LHCN-M2 (cell line): ENCODE measurements around the gene TBC1D22A. TPM values are rescaled to one million over a fixed set of nuclear protein-coding genes. Genes with fewer than 3 reads are reported as not detected.
"Not testable (repeated sequence)": the region's sequence is repeated elsewhere in the genome, so short reads cannot be mapped to it uniquely, and the experiment has no call there.

Experiments used
- DNase-seq: peaks from one replicate; pipeline ENCODE4 v3.0.0-alpha.2; 2012; ENCODE audit warnings: low read depth
- polyA plus RNA-seq: library from polyadenylated mRNA; unstranded; fragments of >200 nt; gene quantifications from one replicate; pipeline ENCODE4 v1.2.1, GENCODE V29; 2012; ENCODE audit warnings: missing spikeins
- total RNA-seq: library from RNA; depleted of rRNA; stranded (reverse); fragments of >200 nt; gene quantifications from 2 replicates; pipeline ENCODE4 v1.2.3, GENCODE V29; 2014; rRNA removed

Gene TBC1D22A, protein sequence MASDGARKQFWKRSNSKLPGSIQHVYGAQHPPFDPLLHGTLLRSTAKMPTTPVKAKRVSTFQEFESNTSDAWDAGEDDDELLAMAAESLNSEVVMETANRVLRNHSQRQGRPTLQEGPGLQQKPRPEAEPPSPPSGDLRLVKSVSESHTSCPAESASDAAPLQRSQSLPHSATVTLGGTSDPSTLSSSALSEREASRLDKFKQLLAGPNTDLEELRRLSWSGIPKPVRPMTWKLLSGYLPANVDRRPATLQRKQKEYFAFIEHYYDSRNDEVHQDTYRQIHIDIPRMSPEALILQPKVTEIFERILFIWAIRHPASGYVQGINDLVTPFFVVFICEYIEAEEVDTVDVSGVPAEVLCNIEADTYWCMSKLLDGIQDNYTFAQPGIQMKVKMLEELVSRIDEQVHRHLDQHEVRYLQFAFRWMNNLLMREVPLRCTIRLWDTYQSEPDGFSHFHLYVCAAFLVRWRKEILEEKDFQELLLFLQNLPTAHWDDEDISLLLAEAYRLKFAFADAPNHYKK
- total RNA-seq = 13.1 and 14.0 TPM in 2 replicates
- polyA plus RNA-seq = 19.0 TPM

DNA sequence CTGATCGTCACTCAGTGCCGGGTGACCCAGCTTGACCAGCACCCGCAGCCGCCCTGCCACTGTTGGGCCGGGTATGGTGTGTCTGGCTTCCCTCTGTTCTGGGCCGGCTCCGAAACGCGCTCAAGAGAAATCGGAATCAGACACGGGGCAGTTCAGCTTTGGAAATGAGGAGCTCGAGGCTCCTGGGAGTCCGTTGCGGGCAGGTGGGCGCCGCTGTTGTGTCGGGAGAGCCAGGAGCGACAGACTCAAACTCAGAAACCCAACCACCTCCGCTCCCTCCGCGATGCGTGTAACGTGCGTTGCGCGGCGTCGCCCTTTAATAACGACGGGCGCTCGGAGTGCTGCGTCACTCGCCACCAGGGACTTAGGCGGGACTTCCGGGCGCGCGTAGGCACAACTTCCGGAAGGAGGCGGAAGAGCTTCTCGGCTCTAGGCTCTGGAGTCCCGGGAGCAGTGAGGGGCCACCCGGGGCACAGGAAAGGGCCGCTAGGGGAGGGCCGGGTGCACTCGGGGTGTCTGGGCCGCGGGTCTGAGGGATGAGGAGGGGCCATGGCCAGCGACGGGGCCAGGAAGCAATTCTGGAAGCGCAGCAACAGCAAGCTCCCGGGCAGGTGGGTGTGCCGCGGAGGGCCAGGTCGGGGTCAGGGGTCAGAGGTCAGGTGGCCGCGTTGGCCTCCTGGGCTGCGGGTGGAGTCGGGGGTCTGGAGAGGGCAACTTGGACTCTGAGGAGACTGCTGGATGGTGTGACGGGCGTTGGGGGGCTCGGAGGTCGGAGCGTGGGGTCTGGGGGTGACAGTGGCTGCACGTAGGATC, at the start of gene TBC1D22A:
TBC1D22A (plus strand) TSS at position 413 of the 813 bp plus-strand sequence; CDS start at position 550, 137 bp downstream.
- DNase-seq = peak; percentile 91

DNA sequence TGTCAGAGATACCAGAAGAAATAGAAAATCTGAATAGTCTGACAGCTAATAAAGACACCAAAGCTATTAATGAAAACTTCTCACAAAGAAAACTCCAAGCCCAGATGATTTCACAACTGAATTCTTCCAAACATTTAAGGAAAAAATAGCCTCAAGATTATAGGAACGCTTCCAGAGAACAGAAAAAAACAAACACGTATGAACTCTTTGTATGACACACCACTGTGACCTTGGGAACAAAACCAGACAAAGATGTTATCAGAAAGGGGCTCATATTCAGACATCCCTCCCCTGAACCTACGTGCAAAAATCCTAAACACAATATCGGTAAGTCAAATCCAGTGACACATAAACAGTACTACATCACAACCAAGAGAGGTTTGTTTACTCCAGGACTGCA, 47.9 kb upstream of the TBC1D22A start:
- DNase-seq = no peak

DNA sequence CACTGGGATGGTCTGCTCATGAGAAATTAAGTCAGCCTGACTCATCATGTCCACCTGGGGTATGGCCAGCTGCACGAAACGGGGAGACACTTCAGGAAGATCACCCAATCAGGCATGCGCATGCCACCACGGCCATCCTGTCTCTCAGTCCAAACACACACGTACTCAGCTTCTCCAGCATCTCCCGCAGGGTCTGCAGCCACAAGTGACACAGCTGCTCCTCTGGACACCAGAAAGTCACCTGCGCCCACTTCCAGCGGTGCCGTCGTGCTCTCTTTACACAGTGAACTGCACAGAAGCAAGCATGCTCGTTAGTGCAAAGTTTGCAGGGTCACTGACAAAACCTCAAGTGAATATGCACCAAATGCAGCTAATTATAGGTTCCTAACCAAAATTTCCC, 42.5 kb upstream of the TBC1D22A start:
- DNase-seq = no peak

DNA sequence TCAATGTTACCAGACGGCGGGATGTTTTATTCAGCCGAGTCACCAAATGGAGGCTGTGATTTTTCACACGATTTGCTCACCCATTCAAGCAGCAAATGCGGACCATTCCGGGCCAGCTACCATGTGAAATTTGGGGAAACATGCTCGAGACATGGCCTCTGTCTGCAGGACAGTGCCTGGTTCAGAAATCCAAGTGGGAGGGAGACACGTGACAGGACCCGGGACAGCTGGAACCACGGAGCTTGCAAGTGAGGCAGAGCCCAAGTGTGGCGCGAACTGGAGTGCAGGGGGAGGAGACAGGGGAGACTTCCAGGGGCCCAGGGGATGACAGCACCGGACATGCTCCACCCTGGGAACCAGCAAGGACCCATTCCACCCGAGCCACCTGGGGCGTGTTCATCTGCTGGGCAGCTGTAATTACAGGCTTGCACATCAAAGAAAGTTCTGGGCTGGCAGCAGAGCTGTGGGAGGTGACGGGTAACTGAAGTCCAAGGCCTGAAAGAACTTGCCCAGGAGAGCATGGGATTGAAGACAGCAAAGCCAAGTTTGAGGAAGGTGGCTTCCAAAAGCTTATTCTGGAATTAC, 40.9 kb upstream of the TBC1D22A start:
- DNase-seq = no peak

DNA sequence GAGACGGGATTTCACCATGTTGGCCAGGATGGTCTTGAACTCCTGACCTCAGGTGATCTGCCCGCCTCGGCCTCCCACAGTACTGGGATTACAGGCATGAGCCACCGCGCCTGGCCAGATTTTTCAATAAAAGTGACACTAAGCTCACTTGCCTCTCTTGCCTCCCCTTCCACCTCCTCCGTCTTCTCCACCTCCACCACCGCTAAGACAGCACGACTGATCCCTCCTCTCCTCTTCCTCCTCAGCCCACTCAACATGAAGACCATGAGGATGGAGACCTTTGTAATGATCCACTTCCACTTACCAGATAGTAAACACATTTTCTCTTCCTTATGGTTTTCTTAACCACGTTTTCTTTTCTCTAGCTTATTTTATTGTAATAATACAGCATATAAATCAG, 38.6 kb upstream of the TBC1D22A start:
- no peak for DNase-seq

DNA sequence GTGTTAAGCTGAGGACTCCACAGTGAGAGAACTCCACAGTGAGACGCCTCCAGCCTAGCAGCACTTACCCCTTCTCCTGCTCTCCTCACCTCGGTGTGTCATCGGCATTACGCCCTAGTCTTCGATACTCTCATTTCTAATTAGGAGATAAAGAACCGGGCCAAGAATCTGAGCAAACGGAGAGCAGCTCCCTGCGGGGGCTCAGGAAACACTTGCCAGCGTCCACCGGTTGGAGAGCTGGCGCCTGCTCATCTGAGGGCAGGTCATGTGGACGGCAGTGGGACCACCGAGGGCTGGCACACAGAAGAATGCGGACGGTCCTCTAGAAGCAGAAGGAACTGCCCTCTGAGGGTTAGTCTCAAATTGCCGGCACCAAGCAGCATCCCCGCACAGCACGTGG, 37.4 kb upstream of the TBC1D22A start:
- DNase-seq = no peak

DNA sequence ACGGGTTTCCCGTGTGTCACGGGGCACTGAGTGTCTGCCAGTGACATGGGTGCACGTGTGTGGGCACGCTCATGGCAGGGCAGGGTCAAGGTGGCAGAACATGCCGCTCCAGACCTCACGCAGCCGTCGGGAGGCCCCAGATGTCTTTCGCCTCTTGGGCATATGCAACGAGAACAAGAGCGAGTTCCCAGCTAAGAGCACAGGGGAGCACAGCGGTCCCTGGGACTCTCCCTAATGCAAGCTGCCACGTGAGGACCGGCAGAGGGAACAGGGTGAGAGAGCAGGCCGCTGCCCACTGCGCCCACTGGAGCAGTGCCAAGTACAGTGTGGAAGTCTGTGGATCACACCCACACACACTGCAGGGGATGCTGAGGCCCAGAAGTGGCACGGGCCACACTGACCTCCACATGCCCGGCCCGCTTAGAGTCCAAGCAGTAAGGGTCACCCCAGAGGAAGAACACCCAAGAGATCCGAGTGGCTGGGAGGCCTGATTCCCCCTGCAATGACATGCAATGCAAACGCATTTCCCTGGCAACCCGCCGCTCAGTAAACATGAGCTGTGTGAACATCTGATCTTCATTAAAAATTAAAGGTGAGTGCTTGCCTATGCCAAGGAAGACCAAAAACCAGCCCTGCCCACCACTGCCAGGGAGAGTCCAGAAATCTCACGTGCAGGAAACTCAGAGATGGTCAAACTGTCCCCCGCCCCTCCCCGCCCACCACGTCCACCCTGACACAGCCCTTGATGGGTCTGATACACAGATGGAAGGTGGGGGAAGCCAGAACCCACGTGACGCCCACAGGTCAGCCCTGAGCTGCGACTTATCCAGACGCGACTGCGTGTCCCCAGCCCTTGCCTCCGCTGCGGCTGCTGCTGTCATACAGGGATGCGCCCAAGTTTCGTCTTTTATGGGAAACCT, 36.1 kb upstream of the TBC1D22A start:
- DNase-seq = no peak

DNA sequence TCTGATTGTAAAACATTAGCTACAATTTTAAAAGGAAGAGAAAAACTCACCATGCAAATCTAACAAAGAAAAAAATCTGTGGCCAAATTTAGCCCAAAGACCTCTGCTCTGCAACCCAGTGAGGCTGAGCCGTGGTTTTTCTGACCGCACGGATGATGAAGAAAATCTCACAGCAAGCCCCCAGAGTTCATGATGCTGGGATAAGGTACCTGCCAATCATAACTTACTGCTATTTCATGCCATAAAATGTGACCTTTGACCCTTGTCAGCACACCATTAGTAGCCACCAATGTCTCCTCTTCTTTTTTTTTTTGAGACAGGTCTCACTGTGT, 35.5 kb upstream of the TBC1D22A start:
- no peak for DNase-seq

DNA sequence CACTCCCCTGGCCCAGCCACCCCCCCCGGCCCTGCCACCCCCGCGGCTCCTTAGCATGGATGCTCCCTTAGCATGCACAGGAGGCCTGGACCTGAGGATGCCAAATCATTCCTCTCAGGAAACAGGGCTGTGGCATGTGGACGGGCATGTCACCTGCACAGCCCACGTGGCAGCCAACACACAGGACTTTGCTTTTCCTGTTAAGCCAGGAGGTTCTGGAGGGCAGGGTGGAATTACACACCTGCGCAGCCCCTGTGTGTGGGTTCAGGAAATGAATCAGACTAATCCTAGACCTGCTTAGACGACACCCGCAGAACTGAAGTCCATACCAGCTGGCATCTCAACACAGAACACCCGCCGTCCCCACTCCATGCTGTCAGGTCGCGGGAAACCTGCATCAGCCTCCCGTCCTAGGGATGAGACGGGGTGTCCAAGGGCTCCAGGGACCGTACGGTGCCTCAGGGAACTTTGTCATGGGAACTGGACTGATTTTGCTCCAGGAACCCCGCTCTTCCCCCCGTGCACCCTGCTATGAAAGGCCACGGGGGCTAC, 34.6 kb upstream of the TBC1D22A start:
- DNase-seq = no peak

DNA sequence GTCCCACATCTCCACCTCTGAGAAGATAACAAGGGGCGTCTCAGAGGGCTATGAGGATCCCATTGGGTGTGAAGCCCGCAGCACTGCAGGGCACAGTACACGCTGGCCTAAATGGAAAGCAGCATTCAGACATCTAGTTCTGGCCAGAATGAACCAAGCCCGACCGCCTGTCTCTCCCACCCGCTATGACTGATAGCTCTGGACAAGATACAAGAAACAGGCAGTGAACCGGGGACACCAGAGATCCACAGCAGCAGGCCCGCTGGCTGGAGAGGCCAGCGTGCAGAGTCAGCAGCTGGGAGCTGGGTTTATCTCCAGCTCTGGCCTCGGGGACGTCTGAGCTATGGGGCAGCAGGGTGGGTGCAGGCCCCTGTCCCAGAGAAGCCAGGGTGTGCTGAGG, 34.0 kb upstream of the TBC1D22A start:
- no peak for DNase-seq

DNA sequence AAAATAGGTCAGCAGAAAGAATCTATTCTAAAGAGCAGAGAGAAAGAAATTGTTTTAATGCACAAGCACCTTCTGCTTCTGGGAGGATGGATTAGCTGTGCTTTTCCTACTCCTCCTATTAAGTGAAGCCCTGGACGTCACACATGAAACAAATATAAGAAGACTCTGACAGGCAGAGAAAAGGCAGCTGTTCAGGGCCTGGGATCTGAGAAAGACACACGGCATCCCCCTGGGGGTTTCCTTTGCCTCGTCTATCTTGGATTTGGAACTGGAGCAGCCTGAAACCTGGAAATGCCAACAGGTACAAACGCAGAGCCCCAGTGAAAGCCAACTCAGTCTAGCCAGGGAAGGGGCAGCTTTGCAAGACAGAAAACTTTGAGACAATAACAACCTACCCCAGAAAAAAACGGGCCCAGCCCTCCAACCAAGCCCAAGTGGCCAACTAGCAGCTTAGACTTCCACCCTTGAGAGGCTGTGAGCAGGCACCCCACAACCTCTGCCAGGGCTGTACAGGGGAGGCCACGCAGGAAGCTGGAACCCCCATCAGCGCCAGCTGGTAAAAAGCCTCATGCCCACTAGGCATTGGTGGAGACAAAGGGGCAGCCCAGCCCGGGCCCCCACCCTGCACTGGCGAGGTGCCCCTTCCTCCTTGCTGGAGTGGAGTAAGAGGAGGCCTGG, 31.7 kb upstream of the TBC1D22A start:
- DNase-seq = peak; percentile 60

DNA sequence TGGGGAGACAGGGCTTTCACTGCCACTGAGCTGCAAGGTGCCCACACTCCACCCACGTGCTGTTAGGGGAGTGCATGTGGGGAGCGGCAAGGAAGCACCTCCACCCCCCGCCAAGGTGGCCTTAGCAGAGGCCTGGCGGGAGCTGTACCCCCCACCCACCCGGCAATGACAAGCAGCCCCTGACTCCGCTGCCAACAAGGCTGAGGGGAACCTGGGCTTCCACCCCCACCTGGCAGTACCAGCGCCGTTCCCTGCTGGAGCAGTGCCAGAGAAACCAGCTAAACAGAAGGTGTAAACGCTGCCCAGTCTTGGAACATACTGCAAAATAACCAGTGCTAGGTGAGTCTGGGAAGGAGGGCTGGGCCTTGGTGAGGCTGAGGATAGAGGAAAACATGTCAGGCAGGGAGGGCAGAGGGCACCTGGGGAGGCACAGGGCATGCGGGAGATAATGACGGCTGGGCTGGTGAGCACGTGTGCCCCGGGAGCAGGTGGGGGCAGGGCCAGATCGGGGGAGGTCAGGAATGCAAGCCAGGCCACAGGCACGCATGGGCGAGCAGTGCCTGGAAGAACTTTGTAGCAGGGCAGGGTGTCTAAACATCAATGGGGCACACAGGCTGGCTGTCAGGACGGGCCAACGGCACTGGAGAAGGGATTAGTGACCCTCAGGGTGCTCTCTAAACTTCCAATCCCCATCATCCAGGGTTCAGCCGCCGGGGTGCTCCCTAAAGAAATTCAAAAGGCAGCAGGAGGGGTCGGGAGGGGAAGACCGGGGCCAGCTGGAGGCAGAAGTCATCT, 31.0 kb upstream of the TBC1D22A start:
- no peak for DNase-seq

DNA sequence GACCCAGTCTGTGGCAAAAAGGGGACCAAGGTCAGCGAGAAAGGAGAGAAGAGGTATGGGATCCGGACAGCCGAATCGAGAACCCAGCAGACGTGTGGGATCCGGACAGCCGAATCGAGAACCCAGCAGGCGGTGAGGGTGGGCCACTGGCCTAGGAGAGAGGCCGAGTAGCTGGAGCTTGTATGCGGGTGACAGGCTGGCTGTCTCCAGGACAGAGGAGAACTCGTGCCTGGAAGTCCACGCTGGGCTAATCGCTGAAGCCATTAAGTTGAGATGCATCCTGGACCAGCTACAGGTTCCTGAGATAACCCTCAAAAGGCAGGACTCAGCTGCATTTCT, 30.4 kb upstream of the TBC1D22A start:
- no peak for DNase-seq

DNA sequence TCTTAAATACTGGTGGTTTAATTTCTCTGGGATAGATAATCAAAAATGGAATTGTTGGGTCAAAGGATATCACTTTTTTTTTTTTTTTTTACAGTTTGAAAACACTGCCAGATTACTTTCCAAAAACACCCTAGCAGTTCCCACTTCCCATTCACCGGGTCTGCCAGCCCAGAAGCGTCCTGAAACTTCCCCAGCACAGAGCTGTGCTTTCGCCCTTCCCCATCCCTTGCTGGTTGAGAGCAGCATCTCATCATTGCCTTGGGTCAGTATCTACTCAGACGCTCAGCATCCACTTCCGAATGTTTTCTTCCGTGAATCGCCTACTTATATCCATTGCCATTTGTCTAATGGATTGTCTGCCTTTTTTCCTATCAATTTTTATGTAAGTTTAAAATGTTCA, 29.9 kb upstream of the TBC1D22A start:
- no peak for DNase-seq

DNA sequence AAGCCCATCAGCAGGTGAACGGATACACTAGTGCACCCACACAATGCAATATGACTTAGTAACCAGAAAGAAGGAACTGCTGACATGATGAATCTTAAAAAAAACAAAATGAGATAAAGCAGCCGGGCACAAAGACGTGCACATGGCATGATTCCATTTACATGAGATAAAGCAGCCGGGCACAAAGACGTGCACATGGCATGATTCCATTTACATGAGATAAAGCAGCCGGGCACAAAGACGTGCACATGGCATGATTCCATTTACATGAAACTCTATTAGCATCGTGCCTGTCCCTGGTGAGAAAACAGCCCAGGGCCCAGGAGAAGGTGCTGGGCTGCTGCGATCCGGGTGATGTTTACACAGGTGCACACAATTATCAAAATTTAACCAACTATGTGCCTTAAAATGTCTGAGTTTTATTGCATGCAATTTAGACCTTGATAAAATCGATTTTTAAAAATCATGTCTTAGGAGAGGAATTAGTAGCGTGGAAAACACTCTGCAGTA, 28.2 kb upstream of the TBC1D22A start:
- not testable (repeated sequence) for DNase-seq

DNA sequence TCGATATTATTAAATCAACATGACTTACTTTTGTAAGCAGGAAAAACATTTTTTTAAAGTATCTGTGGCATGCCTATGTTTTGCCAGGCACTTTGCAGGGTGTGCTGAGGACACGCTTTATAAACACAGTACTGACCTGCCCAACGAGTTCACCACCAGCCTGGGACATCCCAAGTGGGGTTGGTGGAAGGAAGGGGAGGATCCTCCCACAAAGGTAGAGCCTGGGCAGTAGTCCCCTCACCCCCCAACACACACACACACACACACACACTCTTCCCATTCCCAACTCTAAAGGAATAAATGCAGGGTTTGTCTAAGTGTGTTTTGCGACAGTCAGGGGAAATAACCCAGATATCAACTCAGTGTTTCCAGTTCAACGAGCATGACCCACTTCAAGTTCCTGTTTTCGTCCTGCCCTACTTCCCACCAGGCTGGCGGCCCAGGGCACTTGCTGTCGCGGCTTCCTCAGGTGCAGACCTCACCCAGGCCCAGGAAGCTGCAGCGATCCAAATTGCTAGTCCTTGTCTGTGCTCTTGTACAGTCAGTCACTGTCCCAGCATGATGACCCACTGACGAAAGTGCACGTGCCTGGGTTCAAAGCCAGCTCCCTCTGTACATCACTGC, 27.5 kb upstream of the TBC1D22A start:
- no peak for DNase-seq

DNA sequence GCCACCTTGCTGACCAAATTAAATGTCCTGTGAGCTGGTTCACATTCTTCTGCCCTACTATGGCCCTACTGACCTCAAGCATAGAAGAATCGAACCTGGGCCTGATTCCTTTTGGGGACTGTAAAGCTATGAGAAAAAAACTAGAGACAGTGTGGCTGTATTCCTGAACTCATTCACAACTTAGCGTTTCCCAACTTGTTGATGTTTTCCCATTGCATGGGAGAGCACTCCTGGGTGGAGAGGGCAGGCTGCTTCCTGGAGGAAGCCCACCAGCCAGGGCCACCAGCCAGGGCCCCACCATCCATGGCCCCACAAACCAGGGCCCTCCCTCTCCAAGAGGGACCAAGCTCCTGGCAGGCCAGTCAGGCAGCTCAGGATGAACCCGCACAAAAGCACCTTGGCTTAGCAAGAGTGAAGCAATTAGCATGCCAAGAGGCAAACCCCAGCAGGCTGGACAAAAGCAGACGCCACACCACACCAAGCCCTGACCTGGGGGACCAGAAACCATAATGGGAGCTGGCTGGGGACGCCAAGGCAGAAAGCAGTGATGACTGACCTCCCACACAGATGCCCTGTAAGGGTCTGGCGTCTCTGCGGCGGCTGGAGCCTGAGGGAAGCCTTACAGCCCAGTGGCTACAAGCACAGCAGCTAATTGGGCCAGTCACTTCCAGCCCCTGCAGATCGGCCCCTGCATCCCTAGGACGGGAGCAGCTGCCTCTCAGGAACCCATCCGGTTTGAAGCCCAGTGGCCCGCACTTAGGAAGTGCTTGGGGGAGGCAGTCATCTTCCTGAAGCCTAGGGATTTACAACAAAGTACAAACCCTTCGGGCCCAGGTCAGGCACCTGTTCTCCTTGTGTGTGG, 26.5 kb upstream of the TBC1D22A start:
- DNase-seq = no peak

DNA sequence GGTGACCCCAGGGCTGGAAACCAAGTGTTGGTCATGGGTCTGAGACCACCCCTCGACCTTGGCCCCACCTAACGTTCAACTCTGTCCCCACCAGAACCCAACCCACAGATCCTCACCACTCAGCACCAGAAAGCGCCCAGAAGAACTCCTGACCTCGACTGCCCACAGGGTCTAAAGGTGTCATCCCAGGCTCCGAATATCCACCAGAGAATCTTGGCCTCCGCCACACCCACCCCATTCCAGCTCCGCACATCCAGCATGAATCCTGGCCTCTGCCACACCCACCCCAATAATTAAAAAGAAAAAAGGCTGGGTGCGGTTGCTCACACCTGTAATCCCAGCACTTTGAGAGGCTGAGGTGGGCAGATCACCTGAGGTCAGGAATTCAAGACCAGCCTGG, 25.7 kb upstream of the TBC1D22A start:
- DNase-seq = no peak
